ENCODE data around the gene SYCP3.

The SYCP3 gene

GRCh38 chr12:101759396-101760047 lies 20.3 kb upstream of the SYCP3 start:
- in situ Hi-C loops (cut with HindIII; ENCODE audit: low pct_ligation_motif_present, low sequenced_read_pairs): no loop called here
- Histone ChIP-seq H3K36me3 (replicated peaks) (peaks cover 8% of the 10 kb centered on the region), H3K4me3 (ENCODE audit: low read depth, low read length) (no peak overlapping the region), H3K27ac (no peak overlapping the region), H3K27me3 (replicated peaks) (no peaks in the 10 kb centered on the region)
- peak; percentile 16 for DNase-seq
- TF ChIP-seq, protein P1, sequence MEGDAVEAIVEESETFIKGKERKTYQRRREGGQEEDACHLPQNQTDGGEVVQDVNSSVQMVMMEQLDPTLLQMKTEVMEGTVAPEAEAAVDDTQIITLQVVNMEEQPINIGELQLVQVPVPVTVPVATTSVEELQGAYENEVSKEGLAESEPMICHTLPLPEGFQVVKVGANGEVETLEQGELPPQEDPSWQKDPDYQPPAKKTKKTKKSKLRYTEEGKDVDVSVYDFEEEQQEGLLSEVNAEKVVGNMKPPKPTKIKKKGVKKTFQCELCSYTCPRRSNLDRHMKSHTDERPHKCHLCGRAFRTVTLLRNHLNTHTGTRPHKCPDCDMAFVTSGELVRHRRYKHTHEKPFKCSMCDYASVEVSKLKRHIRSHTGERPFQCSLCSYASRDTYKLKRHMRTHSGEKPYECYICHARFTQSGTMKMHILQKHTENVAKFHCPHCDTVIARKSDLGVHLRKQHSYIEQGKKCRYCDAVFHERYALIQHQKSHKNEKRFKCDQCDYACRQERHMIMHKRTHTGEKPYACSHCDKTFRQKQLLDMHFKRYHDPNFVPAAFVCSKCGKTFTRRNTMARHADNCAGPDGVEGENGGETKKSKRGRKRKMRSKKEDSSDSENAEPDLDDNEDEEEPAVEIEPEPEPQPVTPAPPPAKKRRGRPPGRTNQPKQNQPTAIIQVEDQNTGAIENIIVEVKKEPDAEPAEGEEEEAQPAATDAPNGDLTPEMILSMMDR (IDR thresholded peaks at IDR 0.05; ENCODE audit: low read depth, low read length, missing control alignments): peak; percentile 73

- DNase-seq: no peak
- Histone ChIP-seq H3K36me3 (replicated peaks) (peaks cover 20% of the 10 kb centered on the region), H3K4me3 (ENCODE audit: low read depth, low read length) (no peak overlapping the region), H3K27me3 (replicated peaks) (no peaks in the 10 kb centered on the region), H3K27ac (no peak overlapping the region)
- TF ChIP-seq, protein P1 (IDR thresholded peaks at IDR 0.05; ENCODE audit: low read depth, low read length, missing control alignments): no peak
- in situ Hi-C loops (cut with HindIII; ENCODE audit: low pct_ligation_motif_present, low sequenced_read_pairs): no loop called here
These were observed 10.9 kb upstream of the SYCP3 start for GRCh38 chr12:101750152-101750551.

- H3K4me3 ChIP-seq (ENCODE audit: low read depth, low read length): no peak overlapping the region
- in situ Hi-C loops (cut with HindIII; ENCODE audit: low pct_ligation_motif_present, low sequenced_read_pairs): no loop called here
- TF ChIP-seq, protein P1 (IDR thresholded peaks at IDR 0.05; ENCODE audit: low read depth, low read length, missing control alignments): no peak
- DNase-seq: no peak
- no peak overlapping the region for H3K27ac ChIP-seq
- H3K36me3 ChIP-seq (replicated peaks): peaks cover 20% of the 10 kb centered on the region
- no peaks in the 10 kb centered on the region for H3K27me3 ChIP-seq (replicated peaks)
These were observed 10.4 kb upstream of the SYCP3 start for GRCh38 chr12:101749657-101750056.

DNA sequence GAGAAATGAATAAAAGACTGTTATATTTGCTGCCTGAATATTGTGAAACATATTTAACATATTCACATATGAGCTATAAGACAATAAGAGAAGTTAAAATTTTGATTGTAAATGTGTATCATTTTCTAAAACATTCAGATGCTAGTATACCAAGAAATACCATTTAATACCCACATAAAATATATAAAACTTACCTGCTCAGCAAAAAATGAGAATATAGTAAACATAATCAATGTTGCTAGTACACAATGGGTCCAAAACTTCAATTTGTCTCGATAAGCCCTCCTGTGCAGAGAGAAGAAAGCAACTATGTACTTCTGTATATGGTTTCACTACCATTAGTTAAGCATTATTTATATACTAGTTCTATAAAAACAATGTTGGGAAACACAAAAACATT lies 9.6 kb upstream of the SYCP3 start:
- Histone ChIP-seq H3K27ac (no peak overlapping the region), H3K36me3 (replicated peaks) (peaks cover 24% of the 10 kb centered on the region), H3K4me3 (ENCODE audit: low read depth, low read length) (no peak overlapping the region), H3K27me3 (replicated peaks) (no peaks in the 10 kb centered on the region)
- in situ Hi-C loops (cut with HindIII; ENCODE audit: low pct_ligation_motif_present, low sequenced_read_pairs): no loop called here
- TF ChIP-seq, protein P1 (IDR thresholded peaks at IDR 0.05; ENCODE audit: low read depth, low read length, missing control alignments): no peak
- DNase-seq: no peak

DNA sequence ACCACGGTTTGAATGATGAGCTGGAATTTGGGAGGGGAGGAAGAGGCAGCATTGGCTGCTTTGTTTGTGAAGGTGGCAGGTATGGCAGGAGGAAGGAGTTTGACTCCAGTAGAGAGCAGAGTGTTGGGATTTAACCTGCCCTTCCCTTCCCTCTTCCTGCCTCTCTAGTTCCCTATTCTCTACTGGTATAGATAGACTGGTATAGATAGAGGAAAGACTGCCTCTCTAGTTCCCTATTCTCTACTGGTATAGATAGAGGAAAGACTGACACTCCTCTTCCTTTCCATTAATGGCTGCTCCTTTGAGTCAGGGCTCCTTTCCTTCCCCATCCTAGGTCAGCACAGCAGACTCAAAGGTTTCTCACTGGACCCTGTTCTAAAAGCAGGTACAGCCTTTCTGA lies 8.4 kb upstream of the SYCP3 start:
- H3K27me3 ChIP-seq (replicated peaks): no peaks in the 10 kb centered on the region
- H3K4me3 ChIP-seq (ENCODE audit: low read depth, low read length): no peak overlapping the region
- in situ Hi-C loops (cut with HindIII; ENCODE audit: low pct_ligation_motif_present, low sequenced_read_pairs): no loop called here
- DNase-seq: no peak
- peaks cover 22% of the 10 kb centered on the region for H3K36me3 ChIP-seq (replicated peaks)
- TF ChIP-seq, protein P1 (IDR thresholded peaks at IDR 0.05; ENCODE audit: low read depth, low read length, missing control alignments): no peak
- H3K27ac ChIP-seq: no peak overlapping the region

DNA sequence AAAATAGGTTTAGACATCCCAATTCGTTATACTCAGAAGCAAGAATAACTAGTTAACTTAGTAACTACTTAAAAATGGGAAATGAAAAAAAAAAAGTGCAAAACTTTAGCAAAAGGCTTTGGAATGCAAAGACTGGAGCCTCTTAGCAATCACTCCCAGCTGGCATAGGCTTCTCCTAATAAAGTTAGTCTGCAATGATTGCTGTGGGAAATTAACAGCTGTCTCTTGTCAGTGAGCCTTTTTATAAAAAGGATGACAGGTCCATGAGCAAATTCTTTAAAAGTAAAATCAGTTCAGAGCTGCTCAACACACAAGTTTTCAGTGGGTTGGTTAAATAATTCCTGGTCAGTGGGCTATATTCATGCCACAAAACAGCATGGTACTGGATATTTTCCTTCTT lies 7.4 kb upstream of the SYCP3 start:
- in situ Hi-C loops (cut with HindIII; ENCODE audit: low pct_ligation_motif_present, low sequenced_read_pairs): no loop called here
- Histone ChIP-seq H3K27me3 (replicated peaks) (no peaks in the 10 kb centered on the region), H3K36me3 (replicated peaks) (peaks cover 22% of the 10 kb centered on the region), H3K27ac (no peak overlapping the region), H3K4me3 (ENCODE audit: low read depth, low read length) (no peak overlapping the region)
- no peak for DNase-seq
- TF ChIP-seq, protein P1 (IDR thresholded peaks at IDR 0.05; ENCODE audit: low read depth, low read length, missing control alignments): no peak
